D721Med (cell line): ENCODE measurements around the gene FFAR2.
"Not testable (repeated sequence)": the region's sequence is repeated elsewhere in the genome, so short reads cannot be mapped to it uniquely, and the experiment has no call there.

Experiments used
- DNase-seq: peaks from one replicate; pipeline ENCODE4 v3.0.0; 2011; ENCODE audit warnings: low spot score; ENCODE audit not compliant: insufficient read length
- FAIRE-seq: peaks from 2 replicates; lab custom pipeline; 2011; peaks lifted over from hg19 to GRCh38; lab: Jason Lieb, UNC
- CTCF ChIP-seq: IDR thresholded peaks from 2 replicates; pipeline ENCODE4 v1.5.1; 2012; ENCODE audit warnings: mild to moderate bottlenecking, control low read depth; ENCODE audit not compliant: insufficient read depth; ENCODE audit errors: missing control alignments

FFAR2 gene

GRCh38 chr19:35416331-35416730 lies 31.7 kb upstream of the FFAR2 start:
- TF ChIP-seq CTCF, result no peak
- no peak for FAIRE-seq
- no peak for DNase-seq

- no peak for TF ChIP-seq CTCF
- DNase-seq (no peak), FAIRE-seq (no peak)
Measured at GRCh38 chr19:35417278-35417677, 30.8 kb upstream of the FFAR2 start.

GRCh38 chr19:35417713-35418534 lies 30.1 kb upstream of the FFAR2 start:
- DNase-seq (no peak), FAIRE-seq (no peak)
- TF ChIP-seq CTCF, result no peak

- DNase-seq (no peak), FAIRE-seq (no peak)
Measured at GRCh38 chr19:35419046-35419445, 29.0 kb upstream of the FFAR2 start.

GRCh38 chr19:35419805-35420204 lies 28.3 kb upstream of the FFAR2 start:
- TF ChIP-seq CTCF, result no peak
- no peak for FAIRE-seq
- DNase-seq, result no peak

More at GRCh38 chr19:35419046-35419445, 29.0 kb upstream of the FFAR2 start:
- TF ChIP-seq CTCF, result no peak

GRCh38 chr19:35421362-35421761 lies 26.7 kb upstream of the FFAR2 start:
- FAIRE-seq, result no peak
- no peak for DNase-seq
- TF ChIP-seq CTCF, result no peak

- DNase-seq, FAIRE-seq: not testable (repeated sequence)
Measured at GRCh38 chr19:35423406-35423805, 24.7 kb upstream of the FFAR2 start.

GRCh38 chr19:35425682-35426081 lies 22.4 kb upstream of the FFAR2 start:
- FAIRE-seq (no peak), DNase-seq (no peak)
- TF ChIP-seq CTCF, result no peak
